ENCODE data around the gene NFE2L1. TPM values are rescaled to one million over a fixed set of nuclear protein-coding genes. Genes with fewer than 3 reads are reported as not detected.
"Not testable (repeated sequence)": the region's sequence is repeated elsewhere in the genome, so short reads cannot be mapped to it uniquely, and the experiment has no call there.

The NFE2L1 gene
- total RNA-seq, 1 experiment from 2014 or later, result 161 TPM

DNA sequence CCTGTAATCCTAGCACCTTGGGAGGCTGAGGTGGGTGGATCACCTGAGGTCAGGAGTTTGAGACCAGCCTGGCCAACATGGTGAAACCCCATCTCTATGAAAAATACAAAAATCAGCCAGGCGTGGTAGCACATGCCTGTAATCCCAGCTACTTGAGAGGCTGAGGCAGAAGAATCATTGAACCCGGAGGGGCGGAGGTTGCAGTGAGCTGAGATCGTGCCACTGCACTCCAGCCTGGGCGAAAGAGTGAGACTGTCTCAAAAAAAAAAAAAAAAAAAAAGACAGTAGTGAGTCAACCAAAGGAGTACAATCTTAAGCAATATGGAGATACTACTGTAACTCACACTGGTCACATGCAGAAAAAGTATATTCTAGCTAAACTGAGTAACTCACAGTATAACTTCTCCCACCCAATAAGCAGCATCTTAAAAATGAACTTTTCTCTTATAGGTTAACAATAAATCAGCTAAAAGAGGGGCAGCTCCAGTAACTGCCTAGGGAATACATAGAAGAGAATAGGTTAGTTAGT, 25.5 kb downstream of the NFE2L1 start:
- not testable (repeated sequence) for H4K91ac ChIP-seq (ENCODE audit: insufficient read length, low read depth, low read length); H2BK12ac ChIP-seq (ENCODE audit: insufficient read length, low read depth, low read length); DNase-seq; H3K79me2 ChIP-seq (ENCODE audit: insufficient read depth, low read length); H2BK15ac ChIP-seq (ENCODE audit: low read depth, low read length); H3K9me3 Mint-ChIP-seq; H3K27ac Mint-ChIP-seq; H3K23ac ChIP-seq (ENCODE audit: insufficient read length, low read depth, low read length); H3T11ph ChIP-seq (ENCODE audit: low read length); H3K9me3 ChIP-seq (ENCODE audit: control insufficient read depth, low read depth, low read length); H2AK5ac ChIP-seq (ENCODE audit: insufficient read length, low read length); H2BK120ac ChIP-seq (ENCODE audit: low read depth, low read length, poor library complexity, severe bottlenecking); H3K27ac ChIP-seq (ENCODE audit: insufficient read length, low read depth, low read length); H3K4ac ChIP-seq (ENCODE audit: low read depth, low read length); H3K18ac ChIP-seq (ENCODE audit: insufficient read length, low read depth, low read length); H2AFZ ChIP-seq (ENCODE audit: low read length); H4K20me1 ChIP-seq (ENCODE audit: control insufficient read depth, insufficient read depth, insufficient read length); H3K9ac ChIP-seq (ENCODE audit: extremely low read depth, insufficient read length, low read length); H4K5ac ChIP-seq (ENCODE audit: insufficient read length, low read depth, low read length); H3K4me1 ChIP-seq (ENCODE audit: insufficient read depth, low read length); H3K4me2 ChIP-seq (ENCODE audit: insufficient read depth, insufficient read length, low read length); H2BK20ac ChIP-seq (ENCODE audit: low read depth, low read length, poor library complexity, severe bottlenecking); H4K8ac ChIP-seq (replicated peaks; ENCODE audit: insufficient read length, low read depth, low read length); H3K79me1 ChIP-seq (ENCODE audit: insufficient read depth, low read depth, low read length, poor library complexity, severe bottlenecking); H3K27me3 ChIP-seq (ENCODE audit: insufficient read depth, low read length); H3K14ac ChIP-seq (ENCODE audit: insufficient read depth, low read length); H3K4me3 Mint-ChIP-seq; H3K27me3 Mint-ChIP-seq (ENCODE audit: low read depth); H3K23me2 ChIP-seq (ENCODE audit: insufficient read length, low read depth, low read length, poor library complexity, severe bottlenecking); H2BK5ac ChIP-seq (ENCODE audit: insufficient read length, low read length); H3K56ac ChIP-seq (ENCODE audit: insufficient read length, low read depth, low read length); H3K4me1 Mint-ChIP-seq
- peaks cover 21 to 78% (median 72%) of the 10 kb centered on the region in 3 experiments for H3K36me3 Mint-ChIP-seq (ENCODE audit: insufficient read depth in 1 of 3, low read depth in 3 of 3)
- no CpG with 5 or more reads among the region's 5 CpGs for WGBS (ENCODE audit: extremely low coverage, insufficient read length, low lambda C conversion rate)

Data from H9 (cell line).